Fibroblast of skin of right biceps (primary cell): ENCODE results near the gene QKI.
"Not testable (repeated sequence)": the region's sequence is repeated elsewhere in the genome, so short reads cannot be mapped to it uniquely, and the experiment has no call there.

ENCODE experiments used
- DNase-seq: peaks from one replicate; pipeline ENCODE4 v3.0.0-alpha.2; 2013

Gene QKI

GRCh38 chr6:163414117-163414945 lies at the start of gene QKI:
TSS of gene QKI (plus strand) at chr6:163414718. CDS start at chr6:163415194, 476 bp downstream.
- DNase-seq: peak; percentile 89

DNA sequence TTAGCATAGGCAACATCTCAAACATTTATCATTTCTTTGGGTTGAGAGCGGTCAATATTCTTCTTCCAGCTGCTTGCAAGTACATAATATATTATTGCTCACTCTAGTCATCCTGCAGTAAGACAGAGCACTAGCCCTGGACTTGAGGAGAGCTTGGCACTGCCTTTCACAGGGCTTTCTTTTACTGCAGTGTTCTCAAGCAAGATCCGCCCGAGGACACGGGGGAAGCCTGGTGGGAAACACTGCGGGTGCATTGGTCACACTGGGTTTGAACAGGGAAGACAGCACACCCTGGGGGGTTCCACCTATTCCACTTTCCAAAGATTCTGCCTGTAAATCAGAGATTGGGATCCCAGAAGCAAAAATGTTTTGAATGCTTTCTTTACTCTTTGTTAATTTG lies 48.2 kb upstream of the QKI start:
- no peak for DNase-seq

- DNase-seq: peak; percentile 49
Measured at GRCh38 chr6:163367497-163368183, 46.9 kb upstream of the QKI start.

GRCh38 chr6:163369141-163369540 lies 45.4 kb upstream of the QKI start:
- no peak for DNase-seq

DNA sequence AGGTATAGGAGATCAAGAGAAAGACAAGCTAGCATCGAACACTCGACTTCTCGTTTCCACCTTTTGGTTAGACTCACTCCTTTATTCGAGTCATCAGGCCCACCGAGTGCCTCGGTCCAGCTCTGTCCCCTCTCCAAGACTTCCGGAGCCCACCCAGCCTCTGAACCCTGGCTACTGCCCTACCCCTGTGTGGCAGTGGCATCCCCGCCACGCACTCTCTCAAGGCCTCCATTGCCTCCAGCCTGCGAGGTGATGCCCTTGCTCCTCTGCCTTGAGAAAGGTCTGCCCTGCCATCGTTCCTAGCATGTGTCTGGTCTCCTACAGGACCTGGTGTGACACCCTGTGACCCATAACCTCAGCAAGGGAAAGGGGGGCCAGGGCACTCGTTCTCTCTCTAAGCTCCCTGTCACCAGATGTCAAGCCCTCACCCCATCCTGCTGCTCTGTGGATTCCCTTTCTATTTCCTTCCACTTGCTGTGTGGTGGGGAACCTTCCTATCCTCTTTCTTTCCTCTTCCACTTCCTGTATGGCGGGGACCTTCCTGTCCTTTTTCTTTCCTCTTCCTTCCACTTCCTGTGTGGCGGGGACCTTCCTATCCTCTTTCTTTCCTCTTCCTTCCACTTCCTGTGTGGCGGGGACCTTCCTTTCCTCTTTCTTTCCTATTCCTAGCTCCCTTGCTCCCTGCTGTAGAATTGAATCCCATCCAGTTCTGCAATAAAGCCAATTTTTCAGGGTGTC lies 44.7 kb upstream of the QKI start:
- no peak for DNase-seq

- DNase-seq: no peak
Measured at GRCh38 chr6:163370464-163371117, 43.9 kb upstream of the QKI start.

DNA sequence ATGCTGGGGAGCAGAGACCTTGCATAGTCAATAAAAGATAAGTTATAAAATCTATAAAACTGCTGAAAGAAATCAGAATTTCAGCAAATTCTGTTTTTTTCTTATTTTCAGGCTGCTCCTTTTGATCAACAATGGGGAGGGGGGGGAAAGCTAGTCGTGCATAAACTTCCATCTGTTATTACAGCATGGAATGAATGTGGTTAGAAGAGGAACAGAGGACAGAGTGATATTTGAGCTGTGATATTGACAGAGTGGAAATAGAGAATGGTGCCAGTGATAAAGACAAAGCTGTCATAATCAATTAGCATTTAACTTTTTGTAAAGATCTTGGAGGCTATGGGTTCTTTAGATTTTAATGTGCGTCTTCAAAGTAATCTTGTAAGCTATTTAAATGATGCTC lies 43.4 kb upstream of the QKI start:
- no peak for DNase-seq

- DNase-seq: no peak
Measured at GRCh38 chr6:163373240-163373639, 41.3 kb upstream of the QKI start.

GRCh38 chr6:163375361-163375760 lies 39.2 kb upstream of the QKI start:
- DNase-seq: no peak

GRCh38 chr6:163376187-163376586 lies 38.3 kb upstream of the QKI start:
- DNase-seq: no peak

DNA sequence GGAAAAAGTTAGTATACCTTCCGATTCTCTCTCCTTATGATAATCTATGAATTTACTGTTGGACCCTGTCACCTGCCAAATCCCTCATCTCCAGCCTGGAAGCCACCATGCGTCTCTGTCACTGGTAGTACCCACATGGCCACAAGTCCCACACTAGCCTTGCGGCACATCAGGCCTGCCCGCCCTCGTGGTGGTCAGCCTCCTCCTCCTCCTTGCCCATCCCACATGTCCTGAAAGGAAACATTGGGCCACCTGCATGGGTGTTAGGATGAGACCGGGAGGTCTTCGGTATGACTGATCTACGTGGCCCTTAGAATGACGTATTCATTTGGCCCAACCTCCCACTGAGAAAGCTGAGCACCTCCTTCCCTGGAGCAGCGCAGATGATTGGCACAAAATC lies 37.0 kb upstream of the QKI start:
- DNase-seq: no peak

- no peak for DNase-seq
Measured at GRCh38 chr6:163380216-163380615, 34.3 kb upstream of the QKI start.

- no peak for DNase-seq
Measured at GRCh38 chr6:163381118-163381756, 33.3 kb upstream of the QKI start.

GRCh38 chr6:163383396-163383795 lies 31.1 kb upstream of the QKI start:
- DNase-seq: not testable (repeated sequence)

DNA sequence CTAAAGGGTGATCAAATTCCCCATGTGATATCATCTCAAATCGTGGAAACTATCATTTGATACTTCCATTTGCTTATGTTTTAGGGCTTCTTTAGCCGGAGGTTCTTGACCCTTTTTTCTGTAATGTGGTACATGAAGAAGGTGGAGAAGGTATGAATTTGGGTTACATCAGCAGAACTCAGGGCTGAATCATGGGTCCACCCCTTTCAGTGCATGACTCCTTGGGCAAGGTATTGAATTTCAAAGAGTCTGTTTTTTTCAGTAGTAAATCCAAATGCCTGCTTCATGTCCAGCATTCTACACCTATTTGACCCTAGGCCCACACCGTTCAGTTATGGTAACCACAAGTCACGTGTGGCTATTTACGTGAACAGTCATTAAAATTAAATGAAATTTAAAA lies 30.6 kb upstream of the QKI start:
- peak; percentile 39 for DNase-seq

DNA sequence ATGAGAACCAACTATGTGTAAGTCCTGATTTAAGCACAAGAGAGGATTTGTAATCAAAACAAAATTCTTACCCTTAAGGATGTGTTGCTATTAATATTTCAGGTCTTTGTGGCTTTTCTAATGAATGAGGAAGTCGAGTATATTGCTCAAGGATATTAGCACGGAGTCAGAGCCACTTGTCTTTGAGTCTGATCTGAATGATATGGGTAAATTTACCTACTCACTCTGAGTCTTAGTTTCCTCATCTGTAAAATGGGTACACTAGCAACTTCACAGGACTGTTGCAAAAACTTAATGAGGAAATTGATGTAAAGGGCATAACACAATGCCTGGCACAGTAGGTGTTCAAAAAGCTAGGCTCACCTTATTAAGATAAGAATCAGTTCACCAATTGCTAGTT lies 30.0 kb upstream of the QKI start:
- no peak for DNase-seq

DNA sequence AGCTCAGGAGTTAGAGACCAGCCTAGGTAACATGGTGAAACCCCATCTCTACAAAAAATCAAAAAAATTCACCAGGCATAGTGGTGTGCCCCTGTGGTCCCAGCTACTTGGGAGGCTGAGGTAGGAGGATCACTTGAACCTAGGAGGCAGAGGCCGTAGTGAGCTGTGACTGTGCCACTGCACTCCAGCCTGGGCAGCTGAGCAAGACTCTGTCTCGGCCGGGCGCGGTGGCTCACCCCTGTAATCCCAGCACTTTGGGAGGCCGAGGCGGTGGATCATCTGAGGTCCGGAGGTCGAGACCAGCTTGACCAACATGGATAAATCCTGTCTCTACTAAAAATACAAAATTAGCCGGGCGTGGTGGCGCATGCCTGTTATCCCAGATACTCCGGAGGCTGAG lies 29.0 kb upstream of the QKI start:
- DNase-seq: not testable (repeated sequence)

DNA sequence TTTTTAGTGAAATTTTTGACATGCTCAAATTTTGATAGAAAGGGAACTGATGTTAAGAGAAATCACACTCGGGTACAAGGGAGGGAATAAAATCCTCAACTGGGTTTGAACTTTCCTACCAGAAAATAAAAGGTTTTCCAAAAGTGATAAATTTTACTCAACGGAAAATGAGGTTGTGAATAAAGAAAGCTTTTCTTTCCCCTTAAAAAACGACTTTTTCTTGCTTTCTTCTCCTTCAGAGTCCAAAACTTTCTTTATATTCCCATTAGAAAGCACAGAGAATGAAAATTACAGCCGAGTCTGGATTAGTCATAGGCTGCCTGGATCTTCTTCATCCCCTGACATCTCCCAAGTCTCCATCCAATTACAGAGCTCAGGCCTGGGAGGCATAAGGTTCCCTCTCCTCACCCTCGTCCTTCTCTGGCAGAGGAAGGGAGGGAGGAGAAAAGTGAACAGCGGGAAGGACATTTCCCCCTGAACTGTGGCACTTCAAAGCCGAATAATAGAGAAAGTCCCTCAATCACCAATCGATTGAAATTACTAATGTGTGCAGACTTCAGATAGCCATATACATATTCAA lies 28.1 kb upstream of the QKI start:
- peak; percentile 12 for DNase-seq

DNA sequence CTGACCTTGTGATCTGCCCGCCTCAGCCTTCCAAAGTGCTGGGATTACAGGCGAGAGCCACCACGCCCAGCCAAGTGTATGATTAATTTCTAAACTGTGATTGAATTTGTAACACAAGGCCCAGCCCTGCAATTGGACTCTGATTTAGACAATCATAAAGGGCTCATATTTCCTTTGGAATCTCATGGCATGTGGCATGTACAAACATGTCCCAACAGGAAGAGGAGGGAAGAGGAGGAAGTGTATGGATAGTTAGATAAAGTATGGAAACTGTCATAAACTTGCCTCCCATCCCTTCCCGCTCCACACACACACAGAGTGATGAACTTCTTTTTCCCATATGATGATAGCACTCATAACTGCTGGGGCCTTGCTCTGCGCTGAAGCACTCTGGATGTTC lies 27.2 kb upstream of the QKI start:
- peak; percentile 22 for DNase-seq

DNA sequence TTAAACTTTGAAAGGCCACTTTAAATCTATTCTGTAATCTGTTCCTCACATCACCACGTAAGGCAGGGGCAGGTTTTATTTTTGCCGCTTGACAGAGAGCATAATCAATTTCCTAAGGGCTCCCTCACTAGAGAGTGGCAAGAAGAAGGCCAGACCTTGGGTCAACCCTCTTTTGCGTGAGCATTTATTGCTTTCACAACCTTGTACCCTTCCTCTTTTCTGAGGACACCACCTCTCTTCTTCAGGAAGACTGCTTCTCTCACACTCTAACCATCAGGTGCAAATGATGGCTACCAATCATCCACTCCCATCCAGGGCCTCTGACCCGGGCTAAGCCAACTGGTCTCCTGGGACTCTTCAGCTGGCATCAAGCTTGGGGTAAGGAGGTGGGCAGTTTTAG lies 25.2 kb upstream of the QKI start:
- DNase-seq: no peak

GRCh38 chr6:163390770-163391169 lies 23.7 kb upstream of the QKI start:
- DNase-seq: no peak

GRCh38 chr6:163391985-163392384 lies 22.5 kb upstream of the QKI start:
- DNase-seq: no peak
